ENCODE data around the gene PRSS33.

The PRSS33 gene

DNA sequence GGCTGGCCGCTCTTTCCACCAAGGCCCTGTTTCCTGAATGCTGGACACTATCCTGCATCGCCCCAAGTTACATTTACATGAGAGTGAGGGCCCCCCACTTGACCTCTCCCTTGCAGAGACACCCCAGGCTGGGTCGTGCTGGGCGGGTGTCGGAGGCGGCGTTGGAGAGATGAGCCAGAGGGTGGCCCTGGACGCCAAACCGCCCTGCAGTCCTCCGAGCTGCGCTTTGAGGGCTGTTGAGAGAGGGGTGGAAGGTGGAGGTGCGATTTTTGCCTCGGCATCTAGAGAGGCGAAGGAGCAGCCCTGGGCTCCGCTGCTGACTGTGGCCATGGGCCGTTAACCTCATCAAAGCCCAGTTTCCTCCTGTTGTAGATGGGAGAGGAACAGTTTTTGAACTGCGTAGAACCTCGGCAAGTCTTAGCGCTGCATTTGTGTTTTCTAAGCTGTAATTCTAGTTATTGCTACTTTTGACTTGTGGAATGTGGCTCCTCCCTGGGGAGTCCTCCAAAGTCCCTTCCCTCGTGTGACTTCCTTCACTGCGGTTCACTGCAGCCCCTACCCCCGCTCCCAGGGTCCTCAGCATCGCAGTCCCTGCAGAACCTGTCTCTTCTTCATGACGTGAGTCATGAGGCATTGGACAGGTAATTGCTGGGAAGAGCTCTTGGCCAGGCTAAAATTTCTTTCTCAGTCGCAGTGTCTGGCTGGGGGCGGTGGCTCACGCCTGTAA is 9.3 kb downstream of the PRSS33 start:
- DNase-seq (ENCODE audit: low read depth in 3 of 3, low spot score in 1 of 3) = no peak

DNA sequence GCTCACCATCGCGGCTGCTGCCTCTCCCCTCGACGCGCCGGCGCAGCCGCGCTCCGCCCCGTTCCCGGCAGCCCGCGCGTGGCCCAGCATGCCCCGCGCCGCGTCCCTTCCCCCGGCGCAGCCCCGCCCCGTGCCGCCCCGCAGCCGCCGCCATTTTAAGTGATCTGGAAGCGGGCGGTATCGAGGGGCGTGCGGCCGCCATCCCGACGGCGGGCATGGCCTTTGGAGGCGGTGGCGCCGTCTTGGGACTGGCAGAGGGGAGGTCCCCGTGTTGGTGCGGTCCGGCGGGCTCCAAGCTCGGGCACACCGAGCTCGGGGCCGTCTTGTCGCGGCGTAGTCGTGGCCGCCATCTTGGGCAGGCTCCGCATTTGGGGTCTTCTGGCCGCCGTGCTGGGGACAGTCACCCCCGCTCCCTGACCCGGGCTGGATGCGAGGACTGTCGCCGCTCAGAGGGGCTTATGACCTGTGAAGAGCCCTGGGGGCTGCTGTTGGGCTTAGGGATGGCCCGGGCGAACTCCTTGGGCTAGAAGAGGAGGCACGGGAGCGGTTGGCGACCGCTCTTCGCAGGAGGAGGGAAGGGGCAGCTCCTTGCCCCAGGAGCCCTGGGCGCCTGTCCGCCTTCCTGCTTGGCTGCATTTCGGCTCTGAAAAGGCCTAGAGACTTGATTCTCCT is 10.0 kb downstream of the PRSS33 start, which contains the start of gene ELOB:
Gene ELOB, minus strand, starts transcription at position 50 of the 672 bp plus-strand sequence. Its CDS starts 41 bp downstream, at position 9.
- peak; percentile 63 to 88 (median 81) for DNase-seq (ENCODE audit: low read depth in 3 of 3, low spot score in 1 of 3)

DNA sequence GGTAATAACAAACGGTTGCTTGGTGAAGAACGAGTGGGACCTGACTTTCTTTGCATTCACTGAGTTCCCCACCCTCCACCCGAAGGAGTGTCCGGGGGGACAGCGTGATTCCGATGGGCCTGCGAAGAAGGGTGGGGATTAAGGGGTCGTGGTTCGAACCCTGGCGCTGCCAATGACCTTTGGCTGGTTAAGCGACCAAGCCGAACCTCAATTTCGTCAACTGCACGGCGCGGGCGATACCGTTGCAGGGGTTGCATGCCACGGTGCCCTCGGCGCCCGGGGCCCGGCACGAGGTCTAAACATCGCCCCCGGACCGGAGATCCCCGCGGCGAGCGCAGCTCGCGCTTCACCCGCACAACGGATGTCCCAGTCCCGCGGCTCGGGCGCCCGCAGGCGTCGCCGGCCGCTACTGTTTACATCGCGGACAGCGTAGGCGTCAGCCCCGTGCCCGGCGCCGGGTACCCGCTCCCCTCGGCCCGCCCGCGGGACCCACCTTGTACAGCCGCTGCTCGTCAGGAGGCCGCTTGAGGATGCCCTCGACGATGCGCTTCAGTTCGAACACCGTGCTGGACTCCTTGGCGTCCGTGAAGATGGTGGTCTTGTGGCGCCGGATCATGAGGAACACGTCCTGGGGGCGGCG is 10.7 kb downstream of the PRSS33 start:
- DNase-seq (ENCODE audit: low read depth in 3 of 3, low spot score in 1 of 3) = no peak

DNA sequence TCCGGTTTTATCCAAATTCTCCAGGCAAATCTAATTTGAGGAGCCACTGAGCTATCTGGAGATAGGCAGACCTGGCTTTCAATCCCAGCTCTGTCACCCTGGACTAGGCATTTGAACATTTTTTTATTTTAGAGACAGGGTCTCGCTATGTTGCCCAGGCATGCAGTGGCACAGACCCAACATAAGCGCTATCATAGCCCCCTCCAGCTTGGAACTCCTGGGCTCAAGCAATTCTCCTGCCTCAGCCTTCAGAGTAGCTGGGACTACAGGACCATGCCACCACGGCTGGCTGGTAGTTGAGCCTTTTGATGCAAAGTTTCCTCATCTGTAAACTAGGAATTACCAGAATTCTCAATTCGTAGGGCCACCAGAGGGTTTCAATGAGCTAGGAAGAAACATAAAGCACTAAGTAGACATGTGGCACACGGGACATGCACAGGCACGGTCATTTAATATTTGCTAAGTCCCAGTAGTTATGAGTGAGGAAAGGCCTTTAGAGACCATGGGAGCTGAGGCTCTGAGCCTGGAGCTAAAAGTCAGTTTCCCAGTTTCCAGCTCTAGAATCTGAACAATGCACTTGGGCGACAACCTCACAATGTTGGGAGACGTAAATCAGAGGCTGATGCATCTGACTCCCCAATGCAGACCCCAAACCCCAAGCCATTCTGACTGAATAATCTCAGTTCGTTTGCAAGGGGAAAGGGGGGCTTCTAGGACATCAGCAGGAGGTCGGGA is 11.4 kb downstream of the PRSS33 start:
- DNase-seq (ENCODE audit: low read depth in 3 of 3, low spot score in 1 of 3) = no peak

DNA sequence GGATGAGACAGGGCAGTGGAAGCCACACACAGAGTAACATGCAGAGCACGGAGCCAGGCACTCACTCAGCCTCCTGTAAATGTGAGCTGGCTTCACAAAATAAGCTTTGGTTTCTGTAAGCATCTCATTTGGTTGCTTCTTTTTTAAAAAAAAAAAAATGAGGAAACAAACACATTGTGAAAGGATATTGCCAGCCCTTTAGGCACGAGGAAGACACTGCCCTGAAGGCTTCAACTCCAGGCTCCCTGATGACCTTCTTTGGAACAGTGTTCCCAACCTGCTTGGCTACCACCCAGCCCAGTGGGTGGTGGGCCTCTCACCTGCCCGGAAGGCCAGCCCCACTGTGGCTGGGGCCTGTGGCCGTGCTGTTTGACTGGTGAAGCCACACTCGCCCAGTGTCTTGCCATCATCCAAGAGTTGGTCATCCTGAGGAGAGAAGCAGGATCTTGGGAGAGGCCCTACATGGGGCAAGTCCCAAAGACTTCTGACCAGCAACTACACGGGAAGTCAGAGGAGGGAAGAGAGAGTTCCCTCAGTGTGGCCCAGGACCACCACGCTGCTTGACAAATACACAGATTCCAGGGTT is 12.1 kb downstream of the PRSS33 start:
- no peak for DNase-seq (ENCODE audit: low read depth in 3 of 3, low spot score in 1 of 3)

DNA sequence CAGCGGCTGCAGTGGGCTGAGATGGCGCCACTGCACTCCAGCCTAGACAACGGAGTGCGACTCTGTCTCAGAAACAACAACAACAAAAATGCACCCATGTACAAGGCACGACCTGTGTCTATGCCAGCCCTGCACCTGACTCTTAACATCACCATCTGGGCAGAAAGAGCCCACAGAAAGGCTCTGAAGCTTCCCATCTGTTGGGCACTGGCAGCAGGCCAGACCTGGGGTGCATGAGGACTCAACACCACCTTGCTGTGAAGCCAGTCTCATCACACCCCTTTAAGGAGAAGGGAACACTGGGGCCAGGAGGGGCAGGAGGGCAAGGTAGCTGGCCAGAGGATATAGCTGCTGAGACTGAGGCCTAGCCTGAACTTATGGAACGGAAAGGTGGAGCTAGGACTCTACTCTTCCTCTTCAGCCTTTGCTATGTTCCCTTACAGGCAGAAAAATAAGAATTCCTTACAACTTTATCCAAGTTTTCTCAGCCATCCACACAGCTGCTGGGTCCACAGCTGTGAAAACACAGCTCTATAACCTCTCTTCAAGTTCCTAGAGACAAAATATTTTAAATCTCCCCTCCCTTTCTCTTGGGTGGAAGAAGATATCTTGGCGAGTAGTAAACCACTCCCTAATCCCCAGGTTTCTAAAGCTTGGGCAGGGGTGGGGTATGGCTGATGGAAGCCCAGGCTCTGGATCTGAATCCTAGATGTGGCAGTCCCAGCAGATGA is 13.0 kb downstream of the PRSS33 start:
- DNase-seq (ENCODE audit: low read depth in 3 of 3, low spot score in 1 of 3) = no peak

DNA sequence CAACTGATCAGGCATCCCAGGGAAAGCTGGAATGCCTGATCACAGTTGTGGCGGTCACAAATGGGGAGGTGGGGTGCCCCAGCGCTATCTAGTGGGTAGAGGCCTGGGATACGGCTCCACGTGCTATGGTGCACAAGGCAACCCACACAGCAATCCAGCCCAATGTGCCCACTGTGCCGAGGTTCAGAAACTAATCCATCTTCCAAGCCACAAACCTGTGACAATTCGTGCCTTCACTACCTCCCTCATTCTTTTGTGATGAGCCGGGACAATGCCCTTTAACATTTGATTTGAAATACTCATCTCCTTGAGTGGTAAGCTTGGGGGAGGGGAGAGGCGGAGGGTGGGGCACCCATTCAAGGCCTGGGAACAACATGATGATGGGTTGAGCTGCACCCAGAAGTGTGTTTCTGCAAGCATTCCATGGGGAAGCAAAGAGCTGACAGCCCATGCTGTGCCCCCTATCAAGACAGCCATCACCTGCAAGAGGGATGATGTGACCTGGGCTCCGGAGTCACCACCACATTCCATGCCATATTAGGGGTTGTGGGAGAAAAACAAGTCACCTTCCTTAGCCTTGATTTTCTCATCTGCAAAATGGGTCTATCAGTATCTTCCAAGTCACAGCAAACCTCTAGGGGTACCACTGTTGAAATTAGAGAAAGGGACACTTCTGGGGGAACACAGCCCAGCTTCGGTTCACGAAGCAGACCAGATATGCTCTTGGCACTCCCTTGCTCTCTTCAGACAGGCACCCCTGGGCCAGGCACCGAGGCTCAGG is 14.0 kb downstream of the PRSS33 start:
- no peak for DNase-seq (ENCODE audit: low read depth in 3 of 3, low spot score in 1 of 3)

DNA sequence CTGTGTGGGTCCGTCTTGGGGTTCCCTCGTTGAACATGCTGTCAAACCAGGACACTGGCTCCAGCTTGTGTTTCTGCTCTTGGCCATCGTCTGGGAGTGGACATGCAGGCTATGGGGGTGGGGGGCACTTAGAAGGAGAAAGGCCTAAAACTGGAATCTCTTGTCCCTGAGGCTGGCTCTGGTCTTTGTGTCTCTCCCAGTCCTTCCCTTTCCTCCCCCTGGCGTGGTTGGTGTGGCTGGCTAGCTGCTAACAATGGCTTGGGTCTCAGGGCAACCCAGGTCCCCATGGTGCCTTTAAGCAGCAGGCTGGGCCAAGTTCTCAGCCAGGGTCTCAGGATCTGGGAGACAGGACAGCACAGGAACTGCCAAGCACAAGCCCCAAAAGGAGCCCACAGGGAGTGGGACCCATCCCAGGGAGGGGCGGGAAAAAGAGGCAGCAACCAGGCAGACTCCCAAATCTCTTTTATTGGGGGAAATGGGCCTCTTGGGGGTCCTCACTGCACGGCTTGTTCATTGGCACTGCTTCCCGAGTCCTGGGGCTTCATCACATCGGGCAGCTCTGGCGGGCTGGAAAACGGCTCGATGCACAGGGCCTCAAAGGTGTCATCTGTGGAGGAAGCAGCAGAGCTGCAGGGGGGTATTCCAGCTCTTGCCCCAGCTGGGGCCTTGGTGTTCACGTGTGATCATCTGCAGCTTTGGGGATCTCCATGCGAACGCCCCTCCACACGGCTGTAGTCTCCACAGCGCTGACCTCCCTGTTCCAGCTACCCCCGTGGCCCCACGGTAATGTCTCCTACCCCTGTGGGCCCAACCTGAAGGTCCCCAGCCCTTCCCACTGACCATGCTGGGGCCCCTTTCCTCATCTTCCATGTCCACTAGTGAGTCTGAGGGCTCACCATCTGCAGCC is 15.6 kb downstream of the PRSS33 start:
- no peak for DNase-seq (ENCODE audit: low read depth in 3 of 3, low spot score in 1 of 3)

DNA sequence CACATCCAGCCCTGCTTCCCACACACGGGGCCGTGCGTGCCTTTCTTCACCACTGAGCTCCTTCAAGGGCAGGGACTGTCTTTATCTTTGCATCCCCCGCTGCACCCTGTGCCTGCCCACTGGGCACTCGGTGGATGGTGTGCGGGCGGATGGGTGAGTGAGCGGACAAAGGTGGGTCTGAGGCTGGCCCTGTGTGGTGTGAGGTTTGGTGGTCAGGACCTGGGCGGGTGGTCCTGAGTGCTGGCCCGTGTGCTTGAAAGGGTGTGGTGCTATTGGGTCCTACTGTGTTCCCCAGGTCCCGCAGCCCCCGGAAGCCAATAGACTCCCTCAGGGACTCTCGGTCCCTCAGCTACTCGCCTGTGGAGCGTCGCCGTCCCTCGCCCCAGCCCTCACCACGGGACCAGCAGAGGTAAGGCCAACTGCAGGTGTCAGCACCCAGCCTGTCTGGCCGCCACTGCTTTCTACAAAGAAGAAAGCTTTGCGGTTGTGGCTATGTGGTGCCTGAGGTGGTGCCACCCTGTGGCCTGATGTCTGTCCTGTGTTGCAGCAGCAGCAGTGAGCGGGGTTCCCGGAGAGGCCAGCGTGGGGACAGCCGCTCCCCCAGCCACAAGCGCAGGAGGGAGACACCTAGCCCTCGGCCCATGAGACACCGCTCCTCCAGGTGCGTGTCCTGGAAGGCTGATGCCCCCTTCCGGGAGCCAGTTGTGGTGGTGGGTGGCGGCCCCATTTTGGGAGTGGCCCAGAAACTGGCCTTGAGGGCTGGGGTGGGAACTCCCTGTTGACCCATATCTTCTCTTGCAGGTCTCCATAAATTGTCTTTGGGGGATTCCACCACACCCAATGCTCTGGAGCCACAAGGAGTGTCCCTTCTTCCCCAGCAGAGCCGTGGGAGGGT is 17.1 kb downstream of the PRSS33 start:
- DNase-seq (ENCODE audit: low read depth in 3 of 3, low spot score in 1 of 3) = no peak

DNA sequence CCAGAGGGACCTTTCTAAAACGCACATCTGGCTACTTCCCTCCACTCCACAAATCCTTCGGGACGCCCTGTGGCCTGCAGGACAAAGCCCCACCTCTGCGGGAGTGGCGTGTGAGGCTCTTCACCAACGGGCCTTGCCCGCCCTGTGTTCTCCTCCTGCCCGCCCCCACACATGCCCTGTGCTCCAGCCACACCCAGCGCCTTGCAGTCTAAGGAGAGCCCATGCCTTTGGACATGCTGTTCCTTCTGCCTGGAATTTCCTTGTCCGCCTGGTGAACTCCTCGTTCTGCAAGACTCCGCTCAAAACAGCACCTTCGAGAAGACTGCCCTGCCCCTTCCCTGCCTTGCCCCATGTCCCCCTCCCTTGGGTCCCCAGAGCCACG is 17.7 kb downstream of the PRSS33 start:
- DNase-seq (ENCODE audit: low read depth in 3 of 3, low spot score in 1 of 3) = no peak

DNA sequence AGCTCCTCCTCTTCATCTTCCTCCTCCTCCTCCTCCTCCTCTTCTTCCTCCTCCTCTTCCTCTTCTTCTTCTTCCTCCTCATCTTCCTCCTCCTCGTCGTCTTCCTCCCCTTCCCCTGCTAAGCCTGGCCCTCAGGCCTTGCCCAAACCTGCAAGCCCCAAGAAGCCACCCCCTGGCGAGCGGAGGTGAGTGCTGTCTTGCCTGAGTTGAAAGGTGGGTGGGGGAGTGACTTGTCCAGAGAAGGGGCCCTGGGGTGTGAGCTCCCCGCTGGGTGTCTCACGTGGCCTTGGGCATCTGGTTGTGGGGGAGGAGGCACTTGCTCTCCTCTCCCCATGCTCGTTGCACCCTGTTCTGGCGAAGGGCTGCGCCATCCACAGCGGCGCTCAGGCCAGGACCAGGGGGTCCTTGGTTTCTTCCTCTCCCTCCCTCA is 18.2 kb downstream of the PRSS33 start:
- no peak for DNase-seq (ENCODE audit: low read depth in 3 of 3, low spot score in 1 of 3)

DNA sequence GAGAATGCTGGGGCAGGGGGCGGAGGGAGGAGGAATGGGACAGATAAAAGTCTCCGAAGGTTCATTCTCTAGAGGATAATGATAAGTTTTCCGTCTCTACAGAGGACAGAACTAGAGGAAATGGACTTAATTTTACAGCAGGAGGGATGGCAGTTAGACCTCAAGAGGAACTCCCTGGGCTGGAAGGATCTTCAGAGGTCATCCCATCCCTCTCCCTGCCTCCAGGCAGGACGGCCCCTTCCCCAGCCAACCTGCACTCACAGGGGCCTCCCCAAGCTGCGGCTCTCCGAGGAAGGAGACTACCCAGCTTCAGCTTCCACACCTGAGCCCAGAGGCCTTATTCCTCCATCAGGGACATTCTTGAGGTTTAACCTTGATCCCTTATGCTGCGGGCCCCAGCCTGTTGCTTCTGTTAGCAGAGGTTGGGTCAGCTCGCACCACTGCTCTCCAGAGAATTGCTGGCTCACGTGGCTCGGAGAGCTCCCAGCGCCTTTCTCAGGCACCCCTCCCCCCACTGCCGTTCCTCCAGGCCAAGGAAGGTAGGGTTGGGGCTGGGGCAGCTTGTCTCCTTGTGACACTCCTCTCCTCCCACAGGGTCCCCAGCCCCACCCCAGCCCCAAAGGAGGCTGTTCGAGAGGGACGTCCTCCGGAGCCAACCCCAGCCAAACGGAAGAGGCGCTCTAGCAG is 18.8 kb downstream of the PRSS33 start:
- no peak for DNase-seq (ENCODE audit: low read depth in 3 of 3, low spot score in 1 of 3)

DNA sequence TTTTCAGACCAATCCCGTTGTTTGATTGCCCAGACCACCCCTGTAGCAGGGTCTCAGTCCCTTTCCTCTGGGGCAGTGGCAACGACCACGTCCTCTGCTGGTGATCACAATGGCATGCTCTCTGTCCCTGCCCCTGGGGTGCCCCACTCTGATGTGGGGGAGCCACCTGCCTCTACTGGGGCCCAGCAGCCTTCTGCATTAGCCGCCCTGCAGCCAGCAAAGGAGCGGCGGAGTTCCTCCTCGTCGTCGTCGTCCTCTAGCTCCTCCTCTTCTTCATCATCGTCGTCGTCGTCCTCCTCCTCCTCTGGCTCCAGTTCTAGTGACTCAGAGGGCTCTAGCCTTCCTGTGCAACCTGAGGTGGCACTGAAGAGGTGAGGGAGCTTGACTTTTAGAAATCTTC is 19.5 kb downstream of the PRSS33 start:
- no peak for DNase-seq (ENCODE audit: low read depth in 3 of 3, low spot score in 1 of 3)

DNA sequence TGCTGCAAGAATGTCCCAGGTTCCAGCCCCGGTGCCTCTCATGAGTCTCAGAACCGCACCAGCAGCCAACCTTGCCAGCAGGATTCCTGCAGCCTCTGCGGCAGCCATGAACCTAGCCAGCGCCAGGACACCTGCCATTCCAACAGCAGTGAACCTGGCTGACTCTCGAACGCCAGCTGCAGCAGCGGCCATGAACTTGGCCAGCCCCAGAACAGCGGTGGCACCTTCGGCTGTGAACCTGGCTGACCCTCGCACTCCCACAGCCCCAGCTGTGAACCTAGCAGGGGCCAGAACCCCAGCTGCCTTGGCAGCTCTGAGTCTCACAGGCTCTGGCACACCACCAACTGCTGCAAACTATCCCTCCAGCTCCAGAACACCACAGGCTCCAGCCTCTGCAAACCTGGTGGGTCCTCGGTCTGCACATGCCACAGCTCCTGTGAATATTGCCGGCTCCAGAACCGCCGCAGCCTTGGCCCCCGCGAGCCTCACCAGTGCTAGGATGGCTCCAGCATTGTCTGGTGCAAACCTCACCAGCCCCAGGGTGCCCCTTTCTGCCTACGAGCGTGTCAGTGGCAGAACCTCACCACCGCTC is 20.1 kb downstream of the PRSS33 start:
- no peak for DNase-seq (ENCODE audit: low read depth in 3 of 3, low spot score in 1 of 3)

DNA sequence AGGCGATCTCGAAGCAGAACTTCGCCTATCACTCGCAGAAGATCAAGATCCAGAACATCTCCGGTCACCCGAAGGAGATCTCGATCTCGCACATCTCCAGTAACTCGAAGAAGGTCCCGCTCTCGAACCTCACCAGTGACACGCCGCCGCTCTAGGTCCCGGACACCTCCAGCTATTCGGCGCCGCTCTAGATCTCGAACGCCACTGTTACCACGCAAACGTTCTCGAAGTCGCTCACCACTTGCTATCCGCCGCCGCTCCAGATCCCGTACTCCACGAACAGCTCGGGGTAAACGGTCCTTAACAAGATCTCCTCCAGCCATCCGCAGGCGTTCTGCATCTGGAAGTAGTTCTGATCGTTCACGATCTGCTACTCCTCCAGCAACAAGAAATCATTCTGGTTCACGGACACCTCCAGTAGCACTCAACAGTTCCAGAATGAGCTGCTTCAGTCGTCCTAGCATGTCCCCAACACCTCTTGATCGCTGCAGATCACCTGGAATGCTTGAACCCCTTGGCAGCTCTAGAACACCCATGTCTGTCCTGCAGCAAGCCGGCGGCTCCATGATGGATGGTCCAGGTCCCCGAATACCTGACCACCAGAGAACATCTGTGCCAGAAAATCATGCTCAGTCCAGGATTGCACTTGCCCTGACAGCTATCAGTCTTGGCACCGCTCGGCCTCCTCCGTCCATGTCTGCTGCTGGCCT is 20.8 kb downstream of the PRSS33 start:
- no peak for DNase-seq (ENCODE audit: low read depth in 3 of 3, low spot score in 1 of 3)

All from stimulated activated CD4-positive, alpha-beta T cell treated with anti-CD3 and anti-CD28 coated beads, TNF-alpha, amount 100 ng/mL, for 1 hour (primary cell).